Kidney (tissue), 14 donors: ENCODE data around the gene VSTM2L. TPM values are rescaled to one million over a fixed set of nuclear protein-coding genes. Genes with fewer than 3 reads are reported as not detected.

Source experiments
- DNase-seq, 5 donors: peaks; one replicate each; pipeline ENCODE4 v3.0.0-alpha.2; 2013 to 2020
- FAIRE-seq: peaks from 2 replicates; lab custom pipeline; 2012; peaks lifted over from hg19 to GRCh38; lab: Jason Lieb, UNC
- H3K27ac ChIP-seq, 2 donors: one replicate each; pipeline ENCODE4 v1.7.0; 2013; ENCODE audit warnings: low read depth in 2 of 2, low read length in 2 of 2, inconsistent platforms in 1 of 2
- H3K27me3 ChIP-seq: one replicate; pipeline ENCODE4 v1.7.1; 2013; ENCODE audit warnings: low read length, inconsistent platforms; ENCODE audit not compliant: control insufficient read depth, insufficient read depth
- H3K36me3 ChIP-seq, 3 donors: one replicate each; pipeline versions ENCODE4 v1.7.0 to v1.7.1; 2013; ENCODE audit warnings: low read length in 3 of 3, control low read depth in 1 of 3, inconsistent platforms in 1 of 3; ENCODE audit not compliant: insufficient read depth in 3 of 3, control insufficient read depth in 2 of 3
- H3K4me1 ChIP-seq, 3 donors: one replicate each; pipeline versions ENCODE4 v1.7.0 to v1.7.1; 2013; ENCODE audit warnings: low read length in 3 of 3, inconsistent platforms in 1 of 3, low read depth in 1 of 3; ENCODE audit not compliant: control insufficient read depth in 2 of 3, insufficient read depth in 2 of 3
- H3K4me3 ChIP-seq, 3 donors: one replicate each; pipeline versions ENCODE4 v1.7.0 to v1.8.1; 2013; ENCODE audit warnings: low read length in 3 of 3, control low read depth in 1 of 3, inconsistent platforms in 1 of 3
- H3K9ac ChIP-seq, 3 donors: one replicate each; pipeline versions ENCODE4 v1.7.0 to v1.7.1; 2013; ENCODE audit warnings: low read length in 3 of 3, control low read depth in 1 of 3, inconsistent platforms in 1 of 3
- H3K9me3 ChIP-seq, 3 donors: one replicate each; pipeline versions ENCODE4 v1.7.0 to v1.7.1; 2013; ENCODE audit warnings: low read length in 3 of 3, control low read depth in 1 of 3, inconsistent platforms in 1 of 3; ENCODE audit not compliant: control insufficient read depth in 2 of 3, insufficient read depth in 1 of 3
- CTCF ChIP-seq: IDR thresholded peaks from 3 replicates; pipeline ENCODE4 v1.5.1; 2012; ENCODE audit warnings: mild to moderate bottlenecking, moderate library complexity, borderline replicate concordance; ENCODE audit not compliant: insufficient read depth; ENCODE audit errors: extremely low read depth
- intact Hi-C: fragments of 100-400 bp; cut with DNase I; formaldehyde crosslinking; loops from one replicate; pipeline ENCODE4 v1.11.1; 2022
- polyA plus RNA-seq: library from polyadenylated mRNA; stranded (reverse); fragments of 350-450 nt; fragmentation: Illumina TruSeq; extraction: RNeasy Lipid Tissue Mini Kit (QIAGEN cat#74804); gene quantifications from one replicate; pipeline ENCODE4 v1.2.3, GENCODE V29; 2014; ENCODE audit warnings: low read depth, low replicate concordance; ENCODE audit not compliant: insufficient read depth
- total RNA-seq: library from RNA; stranded (reverse); fragmentation: NEBNext Ultra II Directional; extraction: Animal tissue kit (Norgen Biotek cat#: 25700); gene quantifications from one replicate; pipeline ENCODE4 v1.2.1, GENCODE V29; 2021
- donor health status: control.
- donor health status: control.
- donor health status: control.
- donor health status: control.
- donor health status: control.
- donor health status: DM: yes; HTN: yes; CAD: no.
- donor health status: Normal renal cell carcinoma (clear cell type).

The VSTM2L gene
- total and polyA plus RNA-seq, 2 donors from 2014 or later, result 2.8 to 4.1 TPM

GRCh38 chr20:37901654-37902503 lies 1.0 kb upstream of the VSTM2L start:
- peak in 3 of 5 donors; percentile 66 to 77 (median 72) for DNase-seq
- Histone ChIP-seq H3K9ac (no peak overlapping the region), H3K27me3 (peaks cover 7% of the 10 kb centered on the region), H3K9me3 (no peaks in the 10 kb centered on the region), H3K4me3 (no peak overlapping the region), H3K36me3 (no peaks in the 10 kb centered on the region), H3K27ac (no peak overlapping the region), H3K4me1 (no peaks in the 10 kb centered on the region)
- peak; percentile 33 for TF ChIP-seq CTCF
- intact Hi-C loops, result no loop called here
- no peak for FAIRE-seq

GRCh38 chr20:37903317-37904007 lies 535 bp downstream of the VSTM2L start:
- Histone ChIP-seq H3K27me3 (peaks cover 7% of the 10 kb centered on the region), H3K27ac (no peak overlapping the region), H3K9me3 (no peaks in the 10 kb centered on the region), H3K4me3 (no peak overlapping the region), H3K4me1 (no peaks in the 10 kb centered on the region), H3K36me3 (no peaks in the 10 kb centered on the region), H3K9ac (no peak overlapping the region)
- no peak for TF ChIP-seq CTCF
- no peak for FAIRE-seq
- intact Hi-C loops, result no loop called here
- DNase-seq, result no peak

GRCh38 chr20:37904008-37904642 lies 1.2 kb downstream of the VSTM2L start:
- Histone ChIP-seq H3K27me3 (peaks cover 7% of the 10 kb centered on the region), H3K36me3 (no peaks in the 10 kb centered on the region), H3K4me3 (no peak overlapping the region), H3K4me1 (no peaks in the 10 kb centered on the region), H3K27ac (no peak overlapping the region), H3K9me3 (no peaks in the 10 kb centered on the region), H3K9ac (no peak overlapping the region)
- no peak for TF ChIP-seq CTCF
- intact Hi-C loops, result no loop called here
- FAIRE-seq, result no peak
- DNase-seq, result no peak
